Body of pancreas (tissue), 4 donors: ENCODE data around the gene ZNF615.

Experiments used
- CTCF ChIP-seq, 7 experiments: fragments of 450-650 bp in 4 of 7; fragments of 200-600 bp in 3 of 7; sonication (generic) in 3 of 7; IDR thresholded peaks; one replicate each; pipeline ENCODE4 v1.5.1; 2016 to 2019; ENCODE audit warnings: antibody characterized with exemption in 7 of 7
- POLR2A ChIP-seq, 3 donors: fragments of 450-650 bp; IDR thresholded peaks; one replicate each; pipeline ENCODE4 v1.6.1; 2016; ENCODE audit warnings: antibody characterized with exemption in 3 of 3, mild to moderate bottlenecking in 2 of 3

GRCh38 chr19:52022193-52022592, 14.2 kb upstream of the ZNF615 start:
- no peak for TF ChIP-seq POLR2A (IDR thresholded peaks at IDR 0.05)
- no peak for TF ChIP-seq CTCF (IDR thresholded peaks at IDR 0.05)
